Measurements from ENCODE around the gene SH3PXD2A.

DNA sequence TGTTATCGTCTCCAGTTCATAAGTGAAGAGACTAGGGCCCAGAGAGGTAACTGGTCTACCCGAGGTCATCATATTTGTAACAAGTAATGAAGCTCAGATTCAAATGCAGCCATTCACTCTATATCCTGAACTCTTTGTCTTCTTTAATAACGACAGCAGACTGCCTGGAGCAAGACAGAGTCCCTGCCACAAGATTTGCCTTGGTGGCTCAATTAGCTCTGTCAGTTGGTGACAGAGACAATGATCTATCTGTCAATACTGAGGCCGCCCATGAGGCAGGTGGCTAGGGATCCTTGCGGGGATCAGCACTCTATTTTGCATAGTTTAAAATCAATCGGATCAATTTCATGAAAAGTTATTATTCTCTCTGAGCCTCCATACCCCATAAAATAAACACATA is 43.9 kb downstream of the SH3PXD2A start:
- TF ChIP-seq, protein P1, sequence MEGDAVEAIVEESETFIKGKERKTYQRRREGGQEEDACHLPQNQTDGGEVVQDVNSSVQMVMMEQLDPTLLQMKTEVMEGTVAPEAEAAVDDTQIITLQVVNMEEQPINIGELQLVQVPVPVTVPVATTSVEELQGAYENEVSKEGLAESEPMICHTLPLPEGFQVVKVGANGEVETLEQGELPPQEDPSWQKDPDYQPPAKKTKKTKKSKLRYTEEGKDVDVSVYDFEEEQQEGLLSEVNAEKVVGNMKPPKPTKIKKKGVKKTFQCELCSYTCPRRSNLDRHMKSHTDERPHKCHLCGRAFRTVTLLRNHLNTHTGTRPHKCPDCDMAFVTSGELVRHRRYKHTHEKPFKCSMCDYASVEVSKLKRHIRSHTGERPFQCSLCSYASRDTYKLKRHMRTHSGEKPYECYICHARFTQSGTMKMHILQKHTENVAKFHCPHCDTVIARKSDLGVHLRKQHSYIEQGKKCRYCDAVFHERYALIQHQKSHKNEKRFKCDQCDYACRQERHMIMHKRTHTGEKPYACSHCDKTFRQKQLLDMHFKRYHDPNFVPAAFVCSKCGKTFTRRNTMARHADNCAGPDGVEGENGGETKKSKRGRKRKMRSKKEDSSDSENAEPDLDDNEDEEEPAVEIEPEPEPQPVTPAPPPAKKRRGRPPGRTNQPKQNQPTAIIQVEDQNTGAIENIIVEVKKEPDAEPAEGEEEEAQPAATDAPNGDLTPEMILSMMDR (IDR thresholded peaks at IDR 0.05): no peak
- no peak for TF ChIP-seq POLR2A (IDR thresholded peaks at IDR 0.05)

All from adrenal gland (tissue), 5 donors.